MCF 10A (cell line): ENCODE data around the gene GSK3B. TPM values are rescaled to one million over a fixed set of nuclear protein-coding genes. Genes with fewer than 3 reads are reported as not detected.

ENCODE experiments used
- BruUV-seq: library from RNA; stranded (reverse); fragments of 400-500 nt; replicated peaks from 2 replicates; lab custom pipeline; 2021; lab: Mats Ljungman, UMichigan
- CTCF ChIA-PET: fragments of 300-600 bp; sonication (Branson Sonifier 250); formaldehyde crosslinking; extraction: SDS; loops from one replicate; lab custom pipeline; 2021; ENCODE audit warnings: antibody characterized with exemption, inconsistent platforms; lab: Yijun Ruan, JAX
- POLR2A ChIA-PET: fragments of 300-600, 350-650 bp; sonication (Branson Sonifier 250); formaldehyde crosslinking; extraction: SDS; loops from one replicate; lab custom pipeline; 2020; ENCODE audit warnings: antibody characterized with exemption, inconsistent platforms; lab: Yijun Ruan, JAX
- DNase-seq: peaks from one replicate; pipeline ENCODE4 v3.0.0-alpha.2; 2018; ENCODE audit not compliant: unreplicated experiment
- H3K27ac Mint-ChIP-seq: one replicate; pipeline ENCODE4 v1.8.0; 2022; ENCODE audit warnings: mild to moderate bottlenecking, low read depth, mixed read lengths; ENCODE audit not compliant: unreplicated experiment
- H3K27me3 Mint-ChIP-seq: one replicate; pipeline ENCODE4 v1.8.0; 2022; ENCODE audit warnings: mixed read lengths; ENCODE audit not compliant: insufficient read depth, unreplicated experiment
- H3K36me3 Mint-ChIP-seq: one replicate; pipeline ENCODE4 v1.8.0; 2022; ENCODE audit warnings: mild to moderate bottlenecking, moderate library complexity, mixed read lengths; ENCODE audit not compliant: insufficient read depth, unreplicated experiment
- H3K4me1 Mint-ChIP-seq: one replicate; pipeline ENCODE4 v1.8.0; 2022; ENCODE audit warnings: mixed read lengths; ENCODE audit not compliant: insufficient read depth, unreplicated experiment
- H3K4me3 Mint-ChIP-seq: one replicate; pipeline ENCODE4 v1.8.0; 2022; ENCODE audit warnings: mild to moderate bottlenecking, moderate library complexity, mixed read lengths; ENCODE audit not compliant: unreplicated experiment
- H3K9me3 Mint-ChIP-seq: one replicate; pipeline ENCODE4 v1.8.0; 2022; ENCODE audit warnings: mixed read lengths; ENCODE audit not compliant: unreplicated experiment
- intact Hi-C: fragments of 100-400 bp; cut with micrococcal nuclease; formaldehyde crosslinking; loops from 2 replicates; pipeline ENCODE4 v1.14.1; 2022
- total RNA-seq: library from RNA; stranded (reverse); gene quantifications from 2 replicates; pipeline ENCODE4 v1.2.3, GENCODE V29; 2022
- TF ChIP-seq, protein P1 (sequence below): fragments of 200-600 bp; IDR thresholded peaks from one replicate; pipeline ENCODE4 v1.8.0; 2022; ENCODE audit warnings: antibody characterized with exemption, mild to moderate bottlenecking; ENCODE audit not compliant: unreplicated experiment

The GSK3B gene
- total RNA-seq, 1 experiment from 2014 or later = 71.5 TPM

DNA sequence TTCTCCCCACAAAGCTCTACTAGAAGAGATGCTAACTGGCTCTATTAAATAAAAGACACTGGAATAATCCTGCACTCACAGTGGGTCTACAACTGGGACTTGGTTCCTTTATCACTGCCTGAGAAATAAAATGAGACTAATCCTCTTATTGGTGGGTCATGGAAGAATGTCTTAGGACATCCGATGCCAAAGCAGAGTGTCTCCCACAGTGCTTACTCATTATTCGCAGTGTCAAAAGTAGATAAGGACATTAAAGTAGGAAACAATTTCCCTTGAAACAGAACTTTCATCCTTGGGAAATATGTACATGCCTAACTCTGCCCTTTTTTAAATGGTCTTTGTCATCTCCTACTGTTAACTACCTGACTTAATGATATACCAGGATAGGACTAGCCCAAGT, 71.5 kb downstream of the GSK3B start:
- CTCF ChIA-PET = interaction anchor here (0.5 kb wide), 1 partner anchor 515 kb away, joined by 3 read pairs; no protein-coding TSS in a partner anchor
- H3K27me3 Mint-ChIP-seq = no peaks in the 10 kb centered on the region
- H3K4me1 Mint-ChIP-seq = peaks cover 19% of the 10 kb centered on the region
- POLR2A ChIA-PET = no interaction called here
- DNase-seq = no peak
- intact Hi-C loops = no loop called here
- H3K36me3 Mint-ChIP-seq = peaks cover 5% of the 10 kb centered on the region
- H3K4me3 Mint-ChIP-seq = no peak overlapping the region
- BruUV-seq = no TSS peak
- H3K9me3 Mint-ChIP-seq = no peaks in the 10 kb centered on the region
- TF ChIP-seq, protein P1, sequence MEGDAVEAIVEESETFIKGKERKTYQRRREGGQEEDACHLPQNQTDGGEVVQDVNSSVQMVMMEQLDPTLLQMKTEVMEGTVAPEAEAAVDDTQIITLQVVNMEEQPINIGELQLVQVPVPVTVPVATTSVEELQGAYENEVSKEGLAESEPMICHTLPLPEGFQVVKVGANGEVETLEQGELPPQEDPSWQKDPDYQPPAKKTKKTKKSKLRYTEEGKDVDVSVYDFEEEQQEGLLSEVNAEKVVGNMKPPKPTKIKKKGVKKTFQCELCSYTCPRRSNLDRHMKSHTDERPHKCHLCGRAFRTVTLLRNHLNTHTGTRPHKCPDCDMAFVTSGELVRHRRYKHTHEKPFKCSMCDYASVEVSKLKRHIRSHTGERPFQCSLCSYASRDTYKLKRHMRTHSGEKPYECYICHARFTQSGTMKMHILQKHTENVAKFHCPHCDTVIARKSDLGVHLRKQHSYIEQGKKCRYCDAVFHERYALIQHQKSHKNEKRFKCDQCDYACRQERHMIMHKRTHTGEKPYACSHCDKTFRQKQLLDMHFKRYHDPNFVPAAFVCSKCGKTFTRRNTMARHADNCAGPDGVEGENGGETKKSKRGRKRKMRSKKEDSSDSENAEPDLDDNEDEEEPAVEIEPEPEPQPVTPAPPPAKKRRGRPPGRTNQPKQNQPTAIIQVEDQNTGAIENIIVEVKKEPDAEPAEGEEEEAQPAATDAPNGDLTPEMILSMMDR = no peak
- H3K27ac Mint-ChIP-seq = no peak overlapping the region

DNA sequence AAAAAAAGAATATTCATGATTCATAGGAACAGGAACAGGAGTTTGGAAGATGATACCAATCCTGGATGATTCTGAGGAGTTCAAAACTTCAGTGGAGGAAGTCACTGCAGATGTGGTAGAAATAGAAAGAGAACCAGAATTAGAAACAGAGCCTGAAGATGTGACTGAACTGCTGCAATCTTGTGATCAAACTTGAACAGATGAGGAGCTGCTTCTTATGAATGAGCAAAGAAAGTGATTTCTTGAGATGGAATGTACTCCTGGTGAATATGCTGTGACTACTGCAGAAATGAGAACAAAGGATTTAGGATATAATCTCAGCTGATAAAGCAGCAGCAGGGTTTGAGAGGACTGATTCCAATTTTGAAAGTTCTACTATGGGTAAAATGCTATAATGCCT, 72.7 kb downstream of the GSK3B start:
- no TSS peak for BruUV-seq
- peaks cover 23% of the 10 kb centered on the region for H3K4me1 Mint-ChIP-seq
- TF ChIP-seq, protein P1 = no peak

DNA sequence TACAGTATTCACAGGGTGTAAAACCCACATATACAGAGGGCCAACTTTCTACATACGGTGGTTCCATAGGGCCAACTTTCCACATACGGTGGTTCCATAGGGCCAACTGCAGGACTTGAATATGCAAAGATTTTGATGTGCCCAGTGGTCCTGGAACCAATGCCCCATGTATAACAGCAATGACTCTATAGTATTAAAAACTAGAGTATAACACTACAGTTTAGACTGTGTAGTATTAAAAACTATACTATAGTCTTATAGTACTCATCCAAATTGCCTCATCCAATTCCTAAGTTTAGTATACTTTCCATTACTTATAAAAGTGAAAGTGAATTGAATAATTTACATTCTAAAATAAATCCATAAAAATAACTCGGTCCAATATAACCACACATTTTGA, 75.9 kb downstream of the GSK3B start:
- H3K4me1 Mint-ChIP-seq = peaks cover 15% of the 10 kb centered on the region
- intact Hi-C loops = no loop called here
- CTCF ChIA-PET = no interaction called here

More for the DNA sequence above, 72.7 kb downstream of the GSK3B start:
- POLR2A ChIA-PET = interaction anchor here (0.6 to 1.0 kb wide), 4 partner anchors 14 to 121 kb away, joined by 3 to 5 read pairs (median 4); no protein-coding TSS in a partner anchor
- no peak overlapping the region for H3K27ac Mint-ChIP-seq
- H3K36me3 Mint-ChIP-seq = peaks cover 5% of the 10 kb centered on the region
- no peaks in the 10 kb centered on the region for H3K27me3 Mint-ChIP-seq
- CTCF ChIA-PET = interaction anchor here (0.7 kb wide), 1 partner anchor 183 kb away, joined by 3 read pairs; no protein-coding TSS in a partner anchor
- no peak overlapping the region for H3K4me3 Mint-ChIP-seq
- no peaks in the 10 kb centered on the region for H3K9me3 Mint-ChIP-seq
- intact Hi-C loops = no loop called here
- DNase-seq = no peak

DNA sequence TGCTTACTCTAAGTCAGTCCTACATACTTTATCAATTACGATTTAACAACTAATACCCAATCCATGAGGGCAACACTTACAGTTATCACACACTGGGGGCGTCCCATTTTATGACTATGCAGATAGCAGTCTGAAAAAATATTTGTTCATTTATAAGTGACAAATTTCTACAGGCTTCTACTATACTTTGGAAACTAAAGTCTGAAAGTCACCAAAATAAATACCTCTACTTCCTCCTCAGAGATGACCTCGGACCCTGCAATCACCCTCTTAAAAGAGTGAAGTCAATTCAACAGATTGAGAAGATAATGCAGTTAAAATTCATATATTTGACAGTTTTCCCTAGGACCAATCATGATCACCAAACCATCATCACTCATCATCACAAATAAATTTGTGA, 76.6 kb downstream of the GSK3B start:
- no TSS peak for BruUV-seq
- H3K9me3 Mint-ChIP-seq = no peaks in the 10 kb centered on the region
- no peak overlapping the region for H3K4me3 Mint-ChIP-seq
- intact Hi-C loops = no loop called here
- no peak for DNase-seq
- ChIA-PET CTCF (no interaction called here), POLR2A (no interaction called here)
- TF ChIP-seq, protein P1 = no peak
- no peak overlapping the region for H3K27ac Mint-ChIP-seq
- peaks cover 15% of the 10 kb centered on the region for H3K4me1 Mint-ChIP-seq
- no peaks in the 10 kb centered on the region for H3K27me3 Mint-ChIP-seq
- peaks cover 12% of the 10 kb centered on the region for H3K36me3 Mint-ChIP-seq

More for the DNA sequence above, 75.9 kb downstream of the GSK3B start:
- Mint-ChIP-seq H3K27ac (no peak overlapping the region), H3K36me3 (peaks cover 6% of the 10 kb centered on the region), H3K27me3 (no peaks in the 10 kb centered on the region), H3K9me3 (no peaks in the 10 kb centered on the region), H3K4me3 (no peak overlapping the region)
- POLR2A ChIA-PET = interaction anchor here (0.6 to 1.2 kb wide), 3 partner anchors 11 to 97 kb away, joined by 3 to 6 read pairs (median 3); no protein-coding TSS in a partner anchor
- no TSS peak for BruUV-seq
- TF ChIP-seq, protein P1 = no peak
- DNase-seq = no peak
